Mucosa of descending colon (tissue), 3 donors: Measurements from ENCODE around the gene ZNF618. TPM values are rescaled to one million over a fixed set of nuclear protein-coding genes. Genes with fewer than 3 reads are reported as not detected.

Source experiments
- ATAC-seq: fragments of 200-7000 bp; cut with Tn5 transposase; one replicate; pipeline ENCODE4 v1.9.1; 2020; ENCODE audit warnings: mild to moderate bottlenecking, moderate library complexity
- DNase-seq, 3 donors: peaks; one replicate each; pipeline ENCODE4 v3.0.0-alpha.2; 2020
- H3K36me3 ChIP-seq: fragments of 200-600 bp; one replicate; pipeline ENCODE4 v1.8.0; 2021; ENCODE audit warnings: low read depth, mild to moderate bottlenecking
- H3K4me1 ChIP-seq: fragments of 200-600 bp; one replicate; pipeline ENCODE4 v1.8.0; 2021; ENCODE audit warnings: low read depth, mild to moderate bottlenecking
- H3K4me3 ChIP-seq: fragments of 200-600 bp; one replicate; pipeline ENCODE4 v1.8.0; 2021; ENCODE audit warnings: mild to moderate bottlenecking
- H3K9me3 ChIP-seq: fragments of 200-600 bp; one replicate; pipeline ENCODE4 v1.8.0; 2021; ENCODE audit warnings: mild to moderate bottlenecking
- intact Hi-C, 2 donors: fragments of 100-400 bp; cut with DNase I in 1 of 2; cut with micrococcal nuclease in 1 of 2; formaldehyde crosslinking; loops; one replicate each; pipeline versions ENCODE4 v1.11.0 to v1.11.1; 2022; cut with DNase I, micrococcal nuclease
- total RNA-seq, 3 donors: library from RNA; stranded (reverse); fragmentation: NEBNext Ultra II Directional in 2 of 3; extraction: Animal tissue kit (Norgen Biotek cat#: 25700) in 2 of 3; gene quantifications; one replicate each; pipeline versions ENCODE4 v1.2.1 to v1.2.4, GENCODE V29; 2021 to 2023
- TF ChIP-seq, protein P1 (sequence below): fragments of 200-600 bp; IDR thresholded peaks from one replicate; pipeline ENCODE4 v1.8.0; 2022; ENCODE audit warnings: antibody characterized with exemption, mild to moderate bottlenecking
- donor health status: DM: no; HTN: no; CAD: no; lungs with moderate emphysema.
- donor health status: DM: no; HTN: no; CAD: no.
- donor health status: DM: no; HTN: yes; CAD: no.

ZNF618 gene
- total RNA-seq, 3 donors from 2014 or later: 2.7 to 6.2 (median 3.7) TPM

DNA sequence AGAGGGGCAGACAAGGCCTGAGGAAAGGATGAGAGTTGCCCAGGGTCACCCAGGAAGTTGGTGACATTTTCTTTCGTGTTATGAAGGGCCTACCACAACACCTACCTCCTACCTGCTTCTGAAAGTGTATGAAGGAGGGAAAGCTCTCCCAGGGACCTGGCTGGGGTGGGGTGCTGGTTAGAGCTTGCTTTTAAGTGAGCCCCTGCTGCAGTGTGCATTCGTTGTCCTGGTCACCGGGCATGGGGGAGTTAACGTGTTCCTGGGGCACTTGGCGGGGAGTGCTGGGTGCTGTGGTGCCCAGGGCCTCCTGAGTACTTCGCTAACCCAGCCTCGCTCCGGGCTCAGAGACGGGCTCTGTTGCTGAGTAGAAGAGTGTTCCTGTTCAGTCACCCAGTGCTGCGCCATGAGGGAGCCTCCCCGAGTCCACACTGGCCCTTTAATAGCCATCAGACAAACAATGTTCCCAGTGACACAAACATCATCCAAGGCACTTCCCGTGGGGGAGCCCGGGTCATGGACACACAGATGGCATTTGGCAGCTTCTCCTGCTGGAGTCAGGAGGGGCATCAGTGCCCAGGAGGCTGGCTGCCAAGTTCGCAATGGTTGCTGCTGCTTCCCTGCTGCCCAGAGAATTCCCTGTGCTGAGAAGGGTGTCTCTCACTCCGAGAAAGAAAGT lies 116.3 kb downstream of the ZNF618 start:
- TF ChIP-seq, protein P1, sequence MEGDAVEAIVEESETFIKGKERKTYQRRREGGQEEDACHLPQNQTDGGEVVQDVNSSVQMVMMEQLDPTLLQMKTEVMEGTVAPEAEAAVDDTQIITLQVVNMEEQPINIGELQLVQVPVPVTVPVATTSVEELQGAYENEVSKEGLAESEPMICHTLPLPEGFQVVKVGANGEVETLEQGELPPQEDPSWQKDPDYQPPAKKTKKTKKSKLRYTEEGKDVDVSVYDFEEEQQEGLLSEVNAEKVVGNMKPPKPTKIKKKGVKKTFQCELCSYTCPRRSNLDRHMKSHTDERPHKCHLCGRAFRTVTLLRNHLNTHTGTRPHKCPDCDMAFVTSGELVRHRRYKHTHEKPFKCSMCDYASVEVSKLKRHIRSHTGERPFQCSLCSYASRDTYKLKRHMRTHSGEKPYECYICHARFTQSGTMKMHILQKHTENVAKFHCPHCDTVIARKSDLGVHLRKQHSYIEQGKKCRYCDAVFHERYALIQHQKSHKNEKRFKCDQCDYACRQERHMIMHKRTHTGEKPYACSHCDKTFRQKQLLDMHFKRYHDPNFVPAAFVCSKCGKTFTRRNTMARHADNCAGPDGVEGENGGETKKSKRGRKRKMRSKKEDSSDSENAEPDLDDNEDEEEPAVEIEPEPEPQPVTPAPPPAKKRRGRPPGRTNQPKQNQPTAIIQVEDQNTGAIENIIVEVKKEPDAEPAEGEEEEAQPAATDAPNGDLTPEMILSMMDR: no peak
- ATAC-seq: peak; percentile 11
- Histone ChIP-seq H3K4me3 (no peak overlapping the region), H3K4me1 (peaks cover 3% of the 10 kb centered on the region), H3K36me3 (no peaks in the 10 kb centered on the region), H3K9me3 (no peaks in the 10 kb centered on the region)
- DNase-seq: no peak
- intact Hi-C loops: no loop called here

DNA sequence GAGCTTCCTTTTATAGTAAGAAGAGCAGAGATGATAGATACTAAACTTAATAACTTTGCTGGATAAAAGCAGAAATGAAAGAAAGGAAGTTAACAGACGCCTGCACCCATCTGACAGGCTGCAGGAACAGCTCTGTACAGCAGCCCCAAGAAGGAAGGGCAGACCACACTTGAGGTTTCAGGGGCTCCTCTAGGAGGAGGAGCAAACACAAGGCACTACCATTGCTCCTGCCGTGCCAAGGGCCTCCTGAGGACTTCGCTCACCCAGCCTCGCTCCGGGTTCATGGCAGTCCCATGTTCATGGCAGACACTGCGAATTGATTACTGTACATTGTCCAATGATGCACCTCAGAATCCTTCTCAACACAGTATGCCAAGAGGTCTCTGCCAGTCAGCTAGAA lies 116.9 kb downstream of the ZNF618 start:
- TF ChIP-seq, protein P1: no peak
- H3K9me3 ChIP-seq: no peaks in the 10 kb centered on the region
- DNase-seq: no peak
- H3K4me1 ChIP-seq: peaks cover 3% of the 10 kb centered on the region
- peak; percentile 11 for ATAC-seq
- intact Hi-C loops: no loop called here
- no peaks in the 10 kb centered on the region for H3K36me3 ChIP-seq
- no peak overlapping the region for H3K4me3 ChIP-seq

DNA sequence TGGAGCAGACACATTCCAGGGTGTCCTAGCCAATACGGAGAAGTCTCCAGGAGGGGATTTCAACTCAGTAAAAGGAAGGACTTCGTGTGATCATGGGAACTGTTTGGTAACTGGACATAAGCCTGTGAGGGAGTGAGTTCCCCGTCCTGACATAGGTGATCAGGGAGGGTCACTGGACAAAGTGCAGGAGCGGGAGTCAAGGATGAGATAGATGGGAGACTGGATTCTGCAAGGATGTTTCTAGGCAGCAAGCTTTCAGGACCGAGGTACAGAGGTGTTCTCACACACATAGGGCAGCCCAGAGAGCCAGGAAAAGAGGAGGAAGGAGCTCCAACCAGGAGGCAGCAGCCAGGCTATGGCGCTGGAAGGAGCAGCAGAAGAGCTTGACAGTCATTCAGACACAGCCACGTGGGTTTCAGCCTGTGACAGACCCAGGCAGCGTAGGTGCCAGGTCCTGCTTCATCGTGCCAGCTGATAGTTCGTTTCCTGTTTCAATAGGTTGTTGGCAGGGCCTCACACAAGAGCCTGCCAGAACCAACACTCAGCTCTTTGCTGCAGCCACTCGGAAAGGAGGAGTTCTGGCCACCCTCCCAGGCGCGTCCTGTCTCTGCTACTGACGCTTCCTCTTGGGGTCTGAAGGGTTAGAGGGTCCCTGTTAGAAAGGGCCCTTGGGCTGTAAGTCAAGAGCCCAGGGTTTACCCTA lies 117.9 kb downstream of the ZNF618 start:
- TF ChIP-seq, protein P1: no peak
- Histone ChIP-seq H3K9me3 (no peaks in the 10 kb centered on the region), H3K4me3 (no peak overlapping the region), H3K36me3 (no peaks in the 10 kb centered on the region), H3K4me1 (peaks cover 3% of the 10 kb centered on the region)
- peak; percentile 82 for ATAC-seq
- intact Hi-C loops: no loop called here
- DNase-seq: peak; percentile 59 to 72 (median 60)

DNA sequence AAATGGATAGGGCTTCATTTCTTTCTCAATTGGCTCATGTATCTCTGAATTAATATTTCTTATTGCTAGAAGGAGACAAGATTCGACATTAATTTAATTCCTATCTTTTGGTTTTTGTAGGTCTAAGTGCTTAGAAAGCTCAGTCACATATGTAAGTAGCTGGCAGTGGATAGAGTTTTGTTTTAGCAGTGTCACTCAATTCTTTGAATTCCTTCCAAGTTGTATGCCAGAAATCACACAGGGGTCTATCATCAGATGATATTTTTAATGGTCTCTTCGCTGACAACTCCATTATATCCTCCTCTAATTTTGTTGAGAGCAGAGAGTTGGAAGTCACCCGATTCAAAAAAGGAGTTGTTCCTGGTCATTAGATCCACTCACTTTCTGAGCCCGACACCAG lies 119.3 kb downstream of the ZNF618 start:
- DNase-seq: no peak

DNA sequence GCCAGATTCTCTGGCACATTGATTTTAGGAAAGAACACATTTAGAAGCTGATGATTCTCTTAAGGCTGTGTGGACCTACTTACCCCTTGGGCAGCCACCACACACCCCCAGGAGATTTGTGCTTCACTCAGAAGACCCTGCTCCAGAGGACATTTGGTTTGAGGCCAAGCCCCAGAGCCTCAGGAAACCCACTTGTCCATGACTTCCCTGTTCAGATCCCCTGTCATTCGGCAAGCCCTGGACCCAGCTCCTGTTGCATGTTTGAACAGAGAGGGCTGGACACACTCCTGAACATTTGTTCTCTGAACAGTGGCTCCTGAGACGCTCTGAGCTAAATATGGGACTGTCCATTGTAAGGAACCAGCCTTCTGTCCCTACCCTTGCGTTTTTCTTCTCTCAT lies 119.9 kb downstream of the ZNF618 start:
- Histone ChIP-seq H3K4me3 (no peak overlapping the region), H3K4me1 (peaks cover 3% of the 10 kb centered on the region), H3K36me3 (no peaks in the 10 kb centered on the region), H3K9me3 (no peaks in the 10 kb centered on the region)
- DNase-seq (no peak), ATAC-seq (no peak)
- intact Hi-C loops: no loop called here
- TF ChIP-seq, protein P1: no peak

More for the DNA sequence above, 119.3 kb downstream of the ZNF618 start:
- Histone ChIP-seq H3K36me3 (no peaks in the 10 kb centered on the region), H3K9me3 (no peaks in the 10 kb centered on the region), H3K4me3 (no peak overlapping the region), H3K4me1 (peaks cover 3% of the 10 kb centered on the region)
- intact Hi-C loops: no loop called here
- no peak for ATAC-seq
- TF ChIP-seq, protein P1: no peak
